ENCODE measurements around the gene SYNPO2. TPM values are rescaled to one million over a fixed set of nuclear protein-coding genes. Genes with fewer than 3 reads are reported as not detected.

SYNPO2 gene
- total and polyA plus RNA-seq, 2 of the 8 experiments (the other 6 are each of a cell fraction or from before 2014, with no cell fraction given) = 0.50 to 4.2 TPM

GRCh38 chr4:118865091-118865708, 23.5 kb upstream of the SYNPO2 start (continued):
- TF ChIP-seq CHD7 (IDR thresholded peaks at IDR 0.05; ENCODE audit: insufficient replicate concordance, low read length) (no peak), CEBPB (IDR thresholded peaks at IDR 0.05; ENCODE audit: low read depth, low read length) (no peak), KDM5A (IDR thresholded peaks at IDR 0.05; ENCODE audit: low read length) (no peak), SRF (IDR thresholded peaks at IDR 0.05; ENCODE audit: low read depth, low read length) (no peak)

All from H1 (cell line).